ENCODE measurements around the gene SCYGR2.

Gene SCYGR2

GRCh38 chr2:227613272-227613660 lies 14.6 kb downstream of the SCYGR2 start:
- no peak for DNase-seq

- peak; percentile 49 for DNase-seq
These were observed 15.6 kb downstream of the SCYGR2 start for GRCh38 chr2:227614246-227614645.

- no peak for DNase-seq
These were observed 16.0 kb downstream of the SCYGR2 start, which contains the start of gene SCYGR3 for GRCh38 chr2:227614740-227615139. SCYGR3 (minus strand) TSS chr2:227614840; CDS start chr2:227614840, 0 bp downstream.

GRCh38 chr2:227615181-227615580 lies 16.5 kb downstream of the SCYGR2 start:
- no peak for DNase-seq

- no peak for DNase-seq
These were observed 17.2 kb downstream of the SCYGR2 start for GRCh38 chr2:227615906-227616305.

- no peak for DNase-seq
These were observed 17.9 kb downstream of the SCYGR2 start for GRCh38 chr2:227616631-227617030.

GRCh38 chr2:227617316-227618230 lies 18.9 kb downstream of the SCYGR2 start, which contains the start of gene SCYGR4:
SCYGR4 (plus strand) TSS chr2:227617498; CDS start chr2:227617498, 0 bp downstream.
- no peak for DNase-seq

- no peak for DNase-seq
These were observed 24.5 kb downstream of the SCYGR2 start for GRCh38 chr2:227623226-227623625.

GRCh38 chr2:227625420-227625819 lies 26.7 kb downstream of the SCYGR2 start:
- DNase-seq, result no peak

- DNase-seq, result no peak
These were observed 28.0 kb downstream of the SCYGR2 start for GRCh38 chr2:227626580-227627151.

- DNase-seq, result no peak
These were observed 29.1 kb downstream of the SCYGR2 start for GRCh38 chr2:227627769-227628168.

GRCh38 chr2:227629435-227629834 lies 30.7 kb downstream of the SCYGR2 start:
- no peak for DNase-seq

GRCh38 chr2:227630322-227630721 lies 31.6 kb downstream of the SCYGR2 start:
- DNase-seq, result no peak

GRCh38 chr2:227632827-227633226 lies 34.1 kb downstream of the SCYGR2 start:
- DNase-seq, result no peak

GRCh38 chr2:227634201-227634600 lies 35.5 kb downstream of the SCYGR2 start:
- no peak for DNase-seq

GRCh38 chr2:227642656-227643055 lies 44.0 kb downstream of the SCYGR2 start:
- no peak for DNase-seq

GRCh38 chr2:227643990-227644551 lies 45.4 kb downstream of the SCYGR2 start:
- DNase-seq, result no peak

All from NCI-H2029 (cell line).